Globus pallidus (tissue), 1 donor: ENCODE measurements around the gene PPP1R2B.

Experiments
- DNase-seq: peaks from one replicate; pipeline ENCODE4 v3.0.0-alpha.2; 2015; ENCODE audit warnings: low spot score

The PPP1R2B gene

GRCh38 chr5:156879665-156880285, 29.7 kb downstream of the PPP1R2B start:
- no peak for DNase-seq

GRCh38 chr5:156883316-156883875, 33.3 kb downstream of the PPP1R2B start:
- DNase-seq: no peak

- DNase-seq: no peak
These were observed 38.4 kb downstream of the PPP1R2B start for GRCh38 chr5:156888520-156888919.

GRCh38 chr5:156892223-156892622, 42.1 kb downstream of the PPP1R2B start:
- DNase-seq: no peak

GRCh38 chr5:156892864-156893263, 42.8 kb downstream of the PPP1R2B start:
- no peak for DNase-seq

- no peak for DNase-seq
These were observed 43.4 kb downstream of the PPP1R2B start for GRCh38 chr5:156893517-156893916.

- no peak for DNase-seq
These were observed 46.5 kb downstream of the PPP1R2B start for GRCh38 chr5:156896546-156896945.
